ENCODE data around the gene OXA1L. TPM values are rescaled to one million over a fixed set of nuclear protein-coding genes. Genes with fewer than 3 reads are reported as not detected.

OXA1L gene
- total and polyA plus RNA-seq, 2 experiments from 2014 or later = 61.7 to 91.7 TPM

DNA sequence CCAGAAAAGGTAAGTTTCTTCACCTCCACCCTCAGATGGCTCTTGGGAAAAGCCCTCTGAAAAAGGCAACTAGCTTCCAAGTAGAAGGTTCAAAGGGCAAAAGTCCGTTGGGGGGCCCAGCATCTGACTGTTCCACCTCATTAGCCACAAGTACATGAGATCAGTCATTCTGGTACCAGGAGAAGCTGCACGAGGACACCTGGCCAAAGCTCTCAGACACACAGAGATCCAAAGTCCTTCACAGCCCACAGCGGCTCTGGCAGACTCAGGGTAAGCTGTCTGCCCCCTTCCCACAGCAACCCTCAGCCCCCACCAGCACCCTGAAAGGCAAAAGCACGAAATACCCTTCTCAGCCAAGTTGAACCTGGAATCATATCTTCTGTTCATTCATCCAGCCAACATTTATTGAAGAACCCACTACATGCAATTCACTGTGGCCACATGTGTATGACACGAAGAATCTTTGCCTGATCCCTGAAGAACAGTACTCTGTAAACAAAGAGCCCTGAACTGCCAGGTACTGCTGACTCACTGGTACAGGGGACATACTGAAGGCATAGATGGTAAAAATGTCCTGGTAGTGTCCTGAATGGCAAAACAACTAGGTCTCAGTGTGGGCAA is 29.7 kb downstream of the OXA1L start:
- no peak for DNase-seq (ENCODE audit: low spot score)
- Histone ChIP-seq H3F3A (replicated peaks; ENCODE audit: low read depth) (no peaks in the 10 kb centered on the region), H3K9me2 (ENCODE audit: insufficient read depth) (peaks cover 10% of the 10 kb centered on the region; the same call in 1 of the 2 replicates), H3K79me2 (replicated peaks; ENCODE audit: insufficient read depth) (no peaks in the 10 kb centered on the region), H3K27me3 (ENCODE audit: insufficient read depth) (no peaks in the 10 kb centered on the region), H3K27ac (ENCODE audit: low read depth) (peak overlapping the region; percentile 20), H2AFZ (no peak overlapping the region), H3K4me1 (ENCODE audit: insufficient read depth) (peaks cover 17% of the 10 kb centered on the region), H4K20me1 (replicated peaks; ENCODE audit: insufficient read depth) (no peaks in the 10 kb centered on the region), H3K4me3 (no peak overlapping the region), H3K36me3 (ENCODE audit: insufficient read depth) (no peaks in the 10 kb centered on the region), H3K4me2 (no peak overlapping the region)
- ATAC-seq = no peak
- Mint-ChIP-seq H3K27ac (peak overlapping the region; percentile 84), H3K27me3 (ENCODE audit: insufficient read depth, low read depth, poor library complexity) (peaks cover 15% of the 10 kb centered on the region), H3K4me1 (peaks cover 18% of the 10 kb centered on the region), H3K4me3 (no peak overlapping the region; the same call in 2 of the 3 replicates), H3K9me3 (peaks cover 6% of the 10 kb centered on the region; the same call in 2 of the 3 replicates), H3K36me3 (ENCODE audit: low read depth) (peaks cover 4% of the 10 kb centered on the region)
- no peak for TF ChIP-seq ZNF114 (CRISPR knock-in tag; IDR thresholded peaks at IDR 0.05)
- TF ChIP-seq ZNF331 (CRISPR knock-in tag; IDR thresholded peaks at IDR 0.05; ENCODE audit: low read depth) = no peak
- TF ChIP-seq, protein P1, sequence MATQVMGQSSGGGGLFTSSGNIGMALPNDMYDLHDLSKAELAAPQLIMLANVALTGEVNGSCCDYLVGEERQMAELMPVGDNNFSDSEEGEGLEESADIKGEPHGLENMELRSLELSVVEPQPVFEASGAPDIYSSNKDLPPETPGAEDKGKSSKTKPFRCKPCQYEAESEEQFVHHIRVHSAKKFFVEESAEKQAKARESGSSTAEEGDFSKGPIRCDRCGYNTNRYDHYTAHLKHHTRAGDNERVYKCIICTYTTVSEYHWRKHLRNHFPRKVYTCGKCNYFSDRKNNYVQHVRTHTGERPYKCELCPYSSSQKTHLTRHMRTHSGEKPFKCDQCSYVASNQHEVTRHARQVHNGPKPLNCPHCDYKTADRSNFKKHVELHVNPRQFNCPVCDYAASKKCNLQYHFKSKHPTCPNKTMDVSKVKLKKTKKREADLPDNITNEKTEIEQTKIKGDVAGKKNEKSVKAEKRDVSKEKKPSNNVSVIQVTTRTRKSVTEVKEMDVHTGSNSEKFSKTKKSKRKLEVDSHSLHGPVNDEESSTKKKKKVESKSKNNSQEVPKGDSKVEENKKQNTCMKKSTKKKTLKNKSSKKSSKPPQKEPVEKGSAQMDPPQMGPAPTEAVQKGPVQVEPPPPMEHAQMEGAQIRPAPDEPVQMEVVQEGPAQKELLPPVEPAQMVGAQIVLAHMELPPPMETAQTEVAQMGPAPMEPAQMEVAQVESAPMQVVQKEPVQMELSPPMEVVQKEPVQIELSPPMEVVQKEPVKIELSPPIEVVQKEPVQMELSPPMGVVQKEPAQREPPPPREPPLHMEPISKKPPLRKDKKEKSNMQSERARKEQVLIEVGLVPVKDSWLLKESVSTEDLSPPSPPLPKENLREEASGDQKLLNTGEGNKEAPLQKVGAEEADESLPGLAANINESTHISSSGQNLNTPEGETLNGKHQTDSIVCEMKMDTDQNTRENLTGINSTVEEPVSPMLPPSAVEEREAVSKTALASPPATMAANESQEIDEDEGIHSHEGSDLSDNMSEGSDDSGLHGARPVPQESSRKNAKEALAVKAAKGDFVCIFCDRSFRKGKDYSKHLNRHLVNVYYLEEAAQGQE (IDR thresholded peaks at IDR 0.05; ENCODE audit: unreplicated experiment) = no peak
- no peak for TF ChIP-seq POLR2AphosphoS5 (IDR thresholded peaks at IDR 0.05; ENCODE audit: low read depth)
- no peak for TF ChIP-seq EZH2 (IDR thresholded peaks at IDR 0.05; ENCODE audit: low read depth, unreplicated experiment)
- no peak for TF ChIP-seq NANOG (IDR thresholded peaks at IDR 0.05; ENCODE audit: borderline replicate concordance)

- ATAC-seq (peak; percentile 97), DNase-seq (ENCODE audit: low spot score) (peak; percentile 61)
- H2AFZ ChIP-seq = no peak overlapping the region
- Mint-ChIP-seq H3K9me3 (peaks cover 6% of the 10 kb centered on the region; the same call in 2 of the 3 replicates), H3K27ac (peak overlapping the region; percentile 84; the same call in 1 of the 2 replicates), H3K4me1 (peaks cover 18% of the 10 kb centered on the region), H3K4me3 (no peak overlapping the region), H3K27me3 (ENCODE audit: insufficient read depth, low read depth, poor library complexity) (peaks cover 15% of the 10 kb centered on the region), H3K36me3 (ENCODE audit: low read depth) (peaks cover 4% of the 10 kb centered on the region)
- no peak overlapping the region for H3K27ac ChIP-seq (ENCODE audit: low read depth)
- no peaks in the 10 kb centered on the region for H3F3A ChIP-seq (replicated peaks; ENCODE audit: low read depth)
- H3K79me2 ChIP-seq (replicated peaks; ENCODE audit: insufficient read depth) = no peaks in the 10 kb centered on the region
- no peaks in the 10 kb centered on the region for H3K36me3 ChIP-seq (ENCODE audit: insufficient read depth)
- no peaks in the 10 kb centered on the region for H4K20me1 ChIP-seq (replicated peaks; ENCODE audit: insufficient read depth)
- H3K27me3 ChIP-seq (ENCODE audit: insufficient read depth) = no peaks in the 10 kb centered on the region
- H3K4me3 ChIP-seq = no peak overlapping the region
- peaks cover 10% of the 10 kb centered on the region; the same call in 1 of the 2 replicates for H3K9me2 ChIP-seq (ENCODE audit: insufficient read depth)
- peak overlapping the region; percentile 10; the same call in 1 of the 2 replicates for H3K4me2 ChIP-seq
- peak; percentile 77; the same call in 1 of the 2 replicates for TF ChIP-seq ZNF462 (CRISPR knock-in tag; IDR thresholded peaks at IDR 0.05)
- no peak for TF ChIP-seq POLR2AphosphoS5 (IDR thresholded peaks at IDR 0.05; ENCODE audit: low read depth)
- H3K4me1 ChIP-seq (ENCODE audit: insufficient read depth) = peaks cover 17% of the 10 kb centered on the region
Measured at GRCh38 chr14:22797017-22797917, 30.8 kb downstream of the OXA1L start.
